GM23338 (cell line): ENCODE data around the gene ECHDC3. TPM values are rescaled to one million over a fixed set of nuclear protein-coding genes. Genes with fewer than 3 reads are reported as not detected.

Source experiments
- ATAC-seq: fragments of 200-7000 bp; cut with Tn5 transposase; 3 replicates; pipeline ENCODE4 v1.9.1; 2020
- DNase-seq: peaks from one replicate; pipeline ENCODE4 v3.0.0-alpha.2; 2015; ENCODE audit warnings: low spot score
- H2AFZ ChIP-seq: fragments of 200-600 bp; sonication (generic); 2 replicates; pipeline ENCODE4 v1.8.0; 2016; ENCODE audit warnings: antibody characterized with exemption, mild to moderate bottlenecking, moderate library complexity
- H3F3A ChIP-seq: fragments of 200-600 bp; sonication (generic); replicated peaks from 2 replicates; pipeline ENCODE4 v1.8.0; 2017; ENCODE audit warnings: antibody characterized with exemption, mixed run types, low read depth
- H3K27ac ChIP-seq: fragments of 200-600 bp; sonication (generic); 2 replicates; pipeline ENCODE4 v1.6.1; 2016; ENCODE audit warnings: low read depth
- H3K27me3 ChIP-seq: fragments of 200-600 bp; sonication (generic); 2 replicates; pipeline ENCODE4 v1.8.0; 2016; ENCODE audit warnings: mild to moderate bottlenecking, mixed run types, moderate library complexity; ENCODE audit not compliant: insufficient read depth
- H3K36me3 ChIP-seq: fragments of 200-600 bp; sonication (generic); 2 replicates; pipeline ENCODE4 v1.8.0; 2016; ENCODE audit warnings: mild to moderate bottlenecking; ENCODE audit not compliant: insufficient read depth
- H3K4me1 ChIP-seq: fragments of 200-600 bp; sonication (generic); 2 replicates; pipeline ENCODE4 v1.8.0; 2016; ENCODE audit warnings: mild to moderate bottlenecking, moderate library complexity; ENCODE audit not compliant: insufficient read depth
- H3K4me2 ChIP-seq: fragments of 200-600 bp; sonication (generic); 2 replicates; pipeline ENCODE4 v1.7.1; 2017; ENCODE audit warnings: mixed run types
- H3K4me3 ChIP-seq: fragments of 200-600 bp; sonication (generic); 2 replicates; pipeline ENCODE4 v1.6.1; 2016; ENCODE audit warnings: mixed run types
- H3K79me2 ChIP-seq: fragments of 200-600 bp; sonication (generic); replicated peaks from 2 replicates; pipeline ENCODE4 v1.8.0; 2017; ENCODE audit warnings: mild to moderate bottlenecking; ENCODE audit not compliant: insufficient read depth
- H3K9me2 ChIP-seq: fragments of 200-600 bp; sonication (generic); 2 replicates; pipeline ENCODE4 v1.8.0; 2017; ENCODE audit not compliant: insufficient read depth
- H4K20me1 ChIP-seq: fragments of 200-600 bp; sonication (generic); replicated peaks from 2 replicates; pipeline ENCODE4 v1.8.0; 2017; ENCODE audit warnings: mild to moderate bottlenecking; ENCODE audit not compliant: insufficient read depth
- H3K27ac Mint-ChIP-seq: 2 replicates; pipeline ENCODE4 v1.8.0; 2020; ENCODE audit warnings: inconsistent platforms, mild to moderate bottlenecking, moderate library complexity, mixed read lengths
- H3K27me3 Mint-ChIP-seq: 3 replicates; pipeline ENCODE4 v1.8.0; 2022; ENCODE audit warnings: low read depth, mild to moderate bottlenecking, moderate library complexity, mixed read lengths, inconsistent platforms; ENCODE audit not compliant: insufficient read depth, poor library complexity
- H3K36me3 Mint-ChIP-seq: 3 replicates; pipeline ENCODE4 v1.8.0; 2021; ENCODE audit warnings: low read depth, mild to moderate bottlenecking, inconsistent platforms, moderate library complexity, mixed read lengths
- H3K4me1 Mint-ChIP-seq: 3 replicates; pipeline ENCODE4 v1.8.0; 2020; ENCODE audit warnings: mild to moderate bottlenecking, inconsistent platforms, mixed read lengths
- H3K4me3 Mint-ChIP-seq: 3 replicates; pipeline ENCODE4 v1.8.0; 2021; ENCODE audit warnings: moderate library complexity, mild to moderate bottlenecking, inconsistent platforms, mixed read lengths
- H3K9me3 Mint-ChIP-seq: 3 replicates; pipeline ENCODE4 v1.8.0; 2020; ENCODE audit warnings: moderate library complexity, mild to moderate bottlenecking, inconsistent platforms, mixed read lengths
- CREB1 ChIP-seq: fragments of 250-450 bp; sonication (Bioruptor Pico); IDR thresholded peaks from 2 replicates; pipeline ENCODE4 v1.5.0; 2020; ENCODE audit warnings: low read depth, mild to moderate bottlenecking, moderate library complexity
- EZH2 ChIP-seq: fragments of 200-600 bp; sonication (generic); IDR thresholded peaks from one replicate; pipeline ENCODE4 v1.8.0; 2017; ENCODE audit warnings: antibody characterized with exemption, mild to moderate bottlenecking, low read depth; ENCODE audit not compliant: unreplicated experiment
- EZH2phosphoT487 ChIP-seq: fragments of 200-600 bp; sonication (generic); IDR thresholded peaks from one replicate; pipeline ENCODE4 v1.8.1; 2018; ENCODE audit warnings: antibody characterized with exemption; ENCODE audit not compliant: unreplicated experiment
- JUNB ChIP-seq: IDR thresholded peaks from one replicate; pipeline ENCODE4 v1.6.1; 2016; ENCODE audit warnings: antibody characterized with exemption; ENCODE audit not compliant: unreplicated experiment
- NANOG ChIP-seq: IDR thresholded peaks from 2 replicates; pipeline ENCODE4 v1.6.1; 2016; ENCODE audit warnings: antibody characterized with exemption, borderline replicate concordance
- POLR2AphosphoS5 ChIP-seq: IDR thresholded peaks from 2 replicates; pipeline ENCODE4 v1.6.1; 2016; ENCODE audit warnings: antibody characterized with exemption, low read depth
- STAT1 ChIP-seq: IDR thresholded peaks from one replicate; pipeline ENCODE4 v1.6.1; 2016; ENCODE audit warnings: antibody characterized with exemption; ENCODE audit not compliant: unreplicated experiment
- ZNF114 ChIP-seq: fragments of 250-450 bp; sonication (Bioruptor Pico); IDR thresholded peaks from 2 replicates; pipeline ENCODE4 v1.5.0; 2020; ENCODE audit warnings: mild to moderate bottlenecking, moderate library complexity
- ZNF331 ChIP-seq: fragments of 250-450 bp; sonication (Bioruptor Pico); IDR thresholded peaks from 2 replicates; pipeline ENCODE4 v1.5.0; 2020; ENCODE audit warnings: low read depth, mild to moderate bottlenecking, moderate library complexity
- polyA plus RNA-seq: library from polyadenylated mRNA; unstranded; fragments of >200 nt; fragmentation: Nextera tagmentation; extraction: Ambion mirVana; gene quantifications from 2 replicates; pipeline ENCODE4 v1.2.1, GENCODE V29; 2016
- total RNA-seq: library from RNA; depleted of rRNA; stranded (reverse); fragments of >200 nt; shearing (Covaris generic); gene quantifications from 2 replicates; pipeline ENCODE4 v1.2.3, GENCODE V29; 2014
- TF ChIP-seq, protein P1 (sequence below): IDR thresholded peaks from 2 replicates; pipeline ENCODE4 v1.6.1; 2016; ENCODE audit warnings: antibody characterized with exemption
- TF ChIP-seq, protein P2 (sequence below), 2 experiments: fragments of 200-600 bp in 1 of 2; sonication (generic) in 1 of 2; conservative IDR thresholded peaks; 2 replicates each; pipeline versions ENCODE4 v1.5.1 to v1.6.1; 2016 to 2017; ENCODE audit warnings: antibody characterized with exemption in 2 of 2, low read depth in 2 of 2, mild to moderate bottlenecking in 2 of 2, moderate library complexity in 1 of 2
- TF ChIP-seq, protein P3 (sequence below): fragments of 250-450 bp; sonication (Bioruptor Pico); IDR thresholded peaks from 2 replicates; pipeline ENCODE4 v1.5.0; 2020; ENCODE audit warnings: mild to moderate bottlenecking, moderate library complexity
- TF ChIP-seq, protein P4 (sequence below): IDR thresholded peaks from one replicate; pipeline ENCODE4 v1.6.1; 2018; ENCODE audit warnings: antibody characterized with exemption; ENCODE audit not compliant: unreplicated experiment

The ECHDC3 gene
- total and polyA plus RNA-seq, 2 experiments from 2014 or later: 16.3 to 50.1 TPM

DNA sequence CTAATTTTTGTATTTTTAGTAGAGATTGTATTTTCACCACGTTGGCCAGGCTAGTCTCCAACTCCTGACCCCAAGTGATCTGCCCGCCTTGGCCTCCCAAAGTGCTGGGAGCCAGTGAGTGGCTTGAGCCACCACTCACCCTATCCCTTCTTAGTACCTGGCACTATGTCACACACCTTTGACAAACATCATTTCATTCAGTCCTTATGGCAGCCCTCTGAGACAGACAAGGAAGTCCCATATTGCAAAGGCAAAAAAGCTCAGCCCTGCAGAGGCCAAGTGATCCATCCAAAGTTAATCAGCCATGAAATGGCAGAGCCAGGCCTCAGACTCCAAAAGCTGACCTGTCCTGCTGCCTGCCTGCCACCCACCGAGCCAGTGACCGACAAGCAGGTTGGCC lies 39.9 kb upstream of the ECHDC3 start:
- Mint-ChIP-seq H3K9me3 (no peaks in the 10 kb centered on the region; the same call in 2 of the 3 replicates), H3K27me3 (peaks cover 3% of the 10 kb centered on the region), H3K4me1 (no peaks in the 10 kb centered on the region), H3K27ac (no peak overlapping the region), H3K36me3 (no peaks in the 10 kb centered on the region), H3K4me3 (no peak overlapping the region)
- Histone ChIP-seq H3K79me2 (no peaks in the 10 kb centered on the region), H3F3A (no peaks in the 10 kb centered on the region), H3K27me3 (no peaks in the 10 kb centered on the region), H2AFZ (no peak overlapping the region), H3K9me2 (no peaks in the 10 kb centered on the region; the same call in 1 of the 2 replicates), H3K4me2 (no peak overlapping the region), H3K27ac (no peak overlapping the region), H4K20me1 (no peaks in the 10 kb centered on the region), H3K36me3 (no peaks in the 10 kb centered on the region), H3K4me3 (no peak overlapping the region), H3K4me1 (no peaks in the 10 kb centered on the region)
- no peak for DNase-seq
- no peak for TF ChIP-seq ZNF114 (CRISPR knock-in tag)
- no peak for TF ChIP-seq ZNF331 (CRISPR knock-in tag)
- TF ChIP-seq, protein P1, sequence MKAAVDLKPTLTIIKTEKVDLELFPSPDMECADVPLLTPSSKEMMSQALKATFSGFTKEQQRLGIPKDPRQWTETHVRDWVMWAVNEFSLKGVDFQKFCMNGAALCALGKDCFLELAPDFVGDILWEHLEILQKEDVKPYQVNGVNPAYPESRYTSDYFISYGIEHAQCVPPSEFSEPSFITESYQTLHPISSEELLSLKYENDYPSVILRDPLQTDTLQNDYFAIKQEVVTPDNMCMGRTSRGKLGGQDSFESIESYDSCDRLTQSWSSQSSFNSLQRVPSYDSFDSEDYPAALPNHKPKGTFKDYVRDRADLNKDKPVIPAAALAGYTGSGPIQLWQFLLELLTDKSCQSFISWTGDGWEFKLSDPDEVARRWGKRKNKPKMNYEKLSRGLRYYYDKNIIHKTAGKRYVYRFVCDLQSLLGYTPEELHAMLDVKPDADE: no peak
- TF ChIP-seq, protein P2, sequence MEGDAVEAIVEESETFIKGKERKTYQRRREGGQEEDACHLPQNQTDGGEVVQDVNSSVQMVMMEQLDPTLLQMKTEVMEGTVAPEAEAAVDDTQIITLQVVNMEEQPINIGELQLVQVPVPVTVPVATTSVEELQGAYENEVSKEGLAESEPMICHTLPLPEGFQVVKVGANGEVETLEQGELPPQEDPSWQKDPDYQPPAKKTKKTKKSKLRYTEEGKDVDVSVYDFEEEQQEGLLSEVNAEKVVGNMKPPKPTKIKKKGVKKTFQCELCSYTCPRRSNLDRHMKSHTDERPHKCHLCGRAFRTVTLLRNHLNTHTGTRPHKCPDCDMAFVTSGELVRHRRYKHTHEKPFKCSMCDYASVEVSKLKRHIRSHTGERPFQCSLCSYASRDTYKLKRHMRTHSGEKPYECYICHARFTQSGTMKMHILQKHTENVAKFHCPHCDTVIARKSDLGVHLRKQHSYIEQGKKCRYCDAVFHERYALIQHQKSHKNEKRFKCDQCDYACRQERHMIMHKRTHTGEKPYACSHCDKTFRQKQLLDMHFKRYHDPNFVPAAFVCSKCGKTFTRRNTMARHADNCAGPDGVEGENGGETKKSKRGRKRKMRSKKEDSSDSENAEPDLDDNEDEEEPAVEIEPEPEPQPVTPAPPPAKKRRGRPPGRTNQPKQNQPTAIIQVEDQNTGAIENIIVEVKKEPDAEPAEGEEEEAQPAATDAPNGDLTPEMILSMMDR (conservative IDR thresholded peaks at IDR 0.05; ENCODE audit: low read depth in 2 of 2): no peak
- no peak for TF ChIP-seq JUNB
- no peak for TF ChIP-seq STAT1
- TF ChIP-seq, protein P3, sequence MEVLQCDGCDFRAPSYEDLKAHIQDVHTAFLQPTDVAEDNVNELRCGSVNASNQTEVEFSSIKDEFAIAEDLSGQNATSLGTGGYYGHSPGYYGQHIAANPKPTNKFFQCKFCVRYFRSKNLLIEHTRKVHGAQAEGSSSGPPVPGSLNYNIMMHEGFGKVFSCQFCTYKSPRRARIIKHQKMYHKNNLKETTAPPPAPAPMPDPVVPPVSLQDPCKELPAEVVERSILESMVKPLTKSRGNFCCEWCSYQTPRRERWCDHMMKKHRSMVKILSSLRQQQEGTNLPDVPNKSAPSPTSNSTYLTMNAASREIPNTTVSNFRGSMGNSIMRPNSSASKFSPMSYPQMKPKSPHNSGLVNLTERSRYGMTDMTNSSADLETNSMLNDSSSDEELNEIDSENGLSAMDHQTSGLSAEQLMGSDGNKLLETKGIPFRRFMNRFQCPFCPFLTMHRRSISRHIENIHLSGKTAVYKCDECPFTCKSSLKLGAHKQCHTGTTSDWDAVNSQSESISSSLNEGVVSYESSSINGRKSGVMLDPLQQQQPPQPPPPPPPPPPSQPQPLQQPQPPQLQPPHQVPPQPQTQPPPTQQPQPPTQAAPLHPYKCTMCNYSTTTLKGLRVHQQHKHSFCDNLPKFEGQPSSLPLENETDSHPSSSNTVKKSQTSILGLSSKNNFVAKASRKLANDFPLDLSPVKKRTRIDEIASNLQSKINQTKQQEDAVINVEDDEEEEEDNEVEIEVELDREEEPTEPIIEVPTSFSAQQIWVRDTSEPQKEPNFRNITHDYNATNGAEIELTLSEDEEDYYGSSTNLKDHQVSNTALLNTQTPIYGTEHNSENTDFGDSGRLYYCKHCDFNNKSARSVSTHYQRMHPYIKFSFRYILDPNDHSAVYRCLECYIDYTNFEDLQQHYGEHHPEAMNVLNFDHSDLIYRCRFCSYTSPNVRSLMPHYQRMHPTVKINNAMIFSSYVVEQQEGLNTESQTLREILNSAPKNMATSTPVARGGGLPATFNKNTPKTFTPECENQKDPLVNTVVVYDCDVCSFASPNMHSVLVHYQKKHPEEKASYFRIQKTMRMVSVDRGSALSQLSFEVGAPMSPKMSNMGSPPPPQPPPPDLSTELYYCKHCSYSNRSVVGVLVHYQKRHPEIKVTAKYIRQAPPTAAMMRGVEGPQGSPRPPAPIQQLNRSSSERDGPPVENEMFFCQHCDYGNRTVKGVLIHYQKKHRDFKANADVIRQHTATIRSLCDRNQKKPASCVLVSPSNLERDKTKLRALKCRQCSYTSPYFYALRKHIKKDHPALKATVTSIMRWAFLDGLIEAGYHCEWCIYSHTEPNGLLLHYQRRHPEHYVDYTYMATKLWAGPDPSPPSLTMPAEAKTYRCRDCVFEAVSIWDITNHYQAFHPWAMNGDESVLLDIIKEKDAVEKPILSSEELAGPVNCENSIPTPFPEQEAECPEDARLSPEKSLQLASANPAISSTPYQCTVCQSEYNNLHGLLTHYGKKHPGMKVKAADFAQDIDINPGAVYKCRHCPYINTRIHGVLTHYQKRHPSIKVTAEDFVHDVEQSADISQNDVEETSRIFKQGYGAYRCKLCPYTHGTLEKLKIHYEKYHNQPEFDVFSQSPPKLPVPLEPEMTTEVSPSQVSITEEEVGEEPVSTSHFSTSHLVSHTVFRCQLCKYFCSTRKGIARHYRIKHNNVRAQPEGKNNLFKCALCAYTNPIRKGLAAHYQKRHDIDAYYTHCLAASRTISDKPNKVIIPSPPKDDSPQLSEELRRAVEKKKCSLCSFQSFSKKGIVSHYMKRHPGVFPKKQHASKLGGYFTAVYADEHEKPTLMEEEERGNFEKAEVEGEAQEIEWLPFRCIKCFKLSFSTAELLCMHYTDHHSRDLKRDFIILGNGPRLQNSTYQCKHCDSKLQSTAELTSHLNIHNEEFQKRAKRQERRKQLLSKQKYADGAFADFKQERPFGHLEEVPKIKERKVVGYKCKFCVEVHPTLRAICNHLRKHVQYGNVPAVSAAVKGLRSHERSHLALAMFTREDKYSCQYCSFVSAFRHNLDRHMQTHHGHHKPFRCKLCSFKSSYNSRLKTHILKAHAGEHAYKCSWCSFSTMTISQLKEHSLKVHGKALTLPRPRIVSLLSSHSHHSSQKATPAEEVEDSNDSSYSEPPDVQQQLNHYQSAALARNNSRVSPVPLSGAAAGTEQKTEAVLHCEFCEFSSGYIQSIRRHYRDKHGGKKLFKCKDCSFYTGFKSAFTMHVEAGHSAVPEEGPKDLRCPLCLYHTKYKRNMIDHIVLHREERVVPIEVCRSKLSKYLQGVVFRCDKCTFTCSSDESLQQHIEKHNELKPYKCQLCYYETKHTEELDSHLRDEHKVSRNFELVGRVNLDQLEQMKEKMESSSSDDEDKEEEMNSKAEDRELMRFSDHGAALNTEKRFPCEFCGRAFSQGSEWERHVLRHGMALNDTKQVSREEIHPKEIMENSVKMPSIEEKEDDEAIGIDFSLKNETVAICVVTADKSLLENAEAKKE (CRISPR knock-in tag): no peak
- TF ChIP-seq, protein P4, sequence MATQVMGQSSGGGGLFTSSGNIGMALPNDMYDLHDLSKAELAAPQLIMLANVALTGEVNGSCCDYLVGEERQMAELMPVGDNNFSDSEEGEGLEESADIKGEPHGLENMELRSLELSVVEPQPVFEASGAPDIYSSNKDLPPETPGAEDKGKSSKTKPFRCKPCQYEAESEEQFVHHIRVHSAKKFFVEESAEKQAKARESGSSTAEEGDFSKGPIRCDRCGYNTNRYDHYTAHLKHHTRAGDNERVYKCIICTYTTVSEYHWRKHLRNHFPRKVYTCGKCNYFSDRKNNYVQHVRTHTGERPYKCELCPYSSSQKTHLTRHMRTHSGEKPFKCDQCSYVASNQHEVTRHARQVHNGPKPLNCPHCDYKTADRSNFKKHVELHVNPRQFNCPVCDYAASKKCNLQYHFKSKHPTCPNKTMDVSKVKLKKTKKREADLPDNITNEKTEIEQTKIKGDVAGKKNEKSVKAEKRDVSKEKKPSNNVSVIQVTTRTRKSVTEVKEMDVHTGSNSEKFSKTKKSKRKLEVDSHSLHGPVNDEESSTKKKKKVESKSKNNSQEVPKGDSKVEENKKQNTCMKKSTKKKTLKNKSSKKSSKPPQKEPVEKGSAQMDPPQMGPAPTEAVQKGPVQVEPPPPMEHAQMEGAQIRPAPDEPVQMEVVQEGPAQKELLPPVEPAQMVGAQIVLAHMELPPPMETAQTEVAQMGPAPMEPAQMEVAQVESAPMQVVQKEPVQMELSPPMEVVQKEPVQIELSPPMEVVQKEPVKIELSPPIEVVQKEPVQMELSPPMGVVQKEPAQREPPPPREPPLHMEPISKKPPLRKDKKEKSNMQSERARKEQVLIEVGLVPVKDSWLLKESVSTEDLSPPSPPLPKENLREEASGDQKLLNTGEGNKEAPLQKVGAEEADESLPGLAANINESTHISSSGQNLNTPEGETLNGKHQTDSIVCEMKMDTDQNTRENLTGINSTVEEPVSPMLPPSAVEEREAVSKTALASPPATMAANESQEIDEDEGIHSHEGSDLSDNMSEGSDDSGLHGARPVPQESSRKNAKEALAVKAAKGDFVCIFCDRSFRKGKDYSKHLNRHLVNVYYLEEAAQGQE: no peak
- TF ChIP-seq EZH2phosphoT487: no peak
- TF ChIP-seq EZH2: no peak
- no peak for TF ChIP-seq CREB1 (CRISPR knock-in tag)
- no peak for TF ChIP-seq NANOG
- TF ChIP-seq POLR2AphosphoS5: no peak
- ATAC-seq: no peak
